Stimulated activated CD8-positive, alpha-beta memory T cell treated with anti-CD3 and anti-CD28 coated beads, Interleukin-7, amount 100 ng/mL, for 48 hours (primary cell): ENCODE data around the gene ATP6V0A1.
"Not testable (repeated sequence)": the region's sequence is repeated elsewhere in the genome, so short reads cannot be mapped to it uniquely, and the experiment has no call there.

Source experiments
- DNase-seq, 2 donors: peaks; one replicate each; pipeline ENCODE4 v3.0.0-alpha.2; 2020; ENCODE audit warnings: low read depth in 1 of 2; ENCODE audit errors: extremely low read depth in 1 of 2

Gene ATP6V0A1

GRCh38 chr17:42555961-42556617 is 97.4 kb downstream of the ATP6V0A1 start:
- not testable (repeated sequence) for DNase-seq

- DNase-seq: no peak
Measured at GRCh38 chr17:42559075-42559474, 100.4 kb downstream of the ATP6V0A1 start.

GRCh38 chr17:42560246-42560645 is 101.6 kb downstream of the ATP6V0A1 start:
- DNase-seq: no peak

- DNase-seq: peak; percentile 78 to 93
Measured at GRCh38 chr17:42561897-42562387, 103.3 kb downstream of the ATP6V0A1 start, which contains the start of gene COASY. Gene COASY (plus strand): TSS chr17:42562148. CDS start chr17:42562623, 475 bp downstream.

GRCh38 chr17:42562388-42563142 is 103.9 kb downstream of the ATP6V0A1 start:
- DNase-seq: no peak

- DNase-seq: no peak
Measured at GRCh38 chr17:42563143-42563509, 104.4 kb downstream of the ATP6V0A1 start.

GRCh38 chr17:42563543-42563942 is 104.9 kb downstream of the ATP6V0A1 start:
- no peak for DNase-seq

GRCh38 chr17:42563950-42564349 is 105.3 kb downstream of the ATP6V0A1 start:
- no peak for DNase-seq

GRCh38 chr17:42564815-42565522 is 106.3 kb downstream of the ATP6V0A1 start:
- DNase-seq: no peak

- no peak for DNase-seq
Measured at GRCh38 chr17:42565523-42566214, 107.0 kb downstream of the ATP6V0A1 start.

- no peak for DNase-seq
Measured at GRCh38 chr17:42566215-42566882, 107.7 kb downstream of the ATP6V0A1 start.

GRCh38 chr17:42566883-42567573 is 108.3 kb downstream of the ATP6V0A1 start, which contains the start of gene MLX:
Gene MLX (plus strand): TSS chr17:42567100. CDS start chr17:42567125, 25 bp downstream.
- DNase-seq: peak; percentile 88 to 91

- no peak for DNase-seq
Measured at GRCh38 chr17:42568341-42569111, 109.8 kb downstream of the ATP6V0A1 start.

- DNase-seq: no peak
Measured at GRCh38 chr17:42571435-42572225, 113.0 kb downstream of the ATP6V0A1 start.
